Neural cell (in vitro differentiated cells): ENCODE data around the gene NHERF2.

ENCODE experiments used
- CTCF ChIP-seq: fragments of 450-650 bp; IDR thresholded peaks from 2 replicates; pipeline ENCODE4 v1.5.1; 2014; ENCODE audit warnings: antibody characterized with exemption, mild to moderate bottlenecking, moderate library complexity; ENCODE audit not compliant: poor library complexity, severe bottlenecking
- EP300 ChIP-seq: fragments of 450-650 bp; conservative IDR thresholded peaks from 2 replicates; pipeline ENCODE4 v1.6.1; 2014; ENCODE audit warnings: antibody characterized with exemption, mild to moderate bottlenecking, moderate library complexity; ENCODE audit not compliant: poor library complexity, severe bottlenecking
- EZH2 ChIP-seq: fragments of 200-600, 300-800 bp; shearing (Covaris generic), sonication (generic); IDR thresholded peaks from 2 replicates; pipeline ENCODE4 v1.6.1; 2014; ENCODE audit warnings: antibody characterized with exemption, low read length, borderline replicate concordance, mild to moderate bottlenecking; ENCODE audit not compliant: insufficient read depth, poor library complexity, severe bottlenecking
- MXI1 ChIP-seq: fragments of 450-650 bp; conservative IDR thresholded peaks from 2 replicates; pipeline ENCODE4 v1.6.1; 2014; ENCODE audit warnings: antibody characterized with exemption, mild to moderate bottlenecking; ENCODE audit not compliant: poor library complexity, severe bottlenecking
- POLR2AphosphoS5 ChIP-seq: IDR thresholded peaks from 2 replicates; pipeline ENCODE4 v1.6.1; 2012
- RAD21 ChIP-seq: fragments of 450-650 bp; conservative IDR thresholded peaks from 2 replicates; pipeline ENCODE4 v1.6.1; 2014; ENCODE audit warnings: antibody characterized with exemption, mild to moderate bottlenecking, moderate library complexity
- SMC3 ChIP-seq: fragments of 450-650 bp; conservative IDR thresholded peaks from 2 replicates; pipeline ENCODE4 v1.6.1; 2014; ENCODE audit warnings: antibody characterized with exemption, mild to moderate bottlenecking, moderate library complexity; ENCODE audit not compliant: poor library complexity
- TAF1 ChIP-seq: IDR thresholded peaks from 2 replicates; pipeline ENCODE4 v1.6.1; 2012; ENCODE audit warnings: low read depth
- TF ChIP-seq, protein P1 (sequence below): IDR thresholded peaks from 2 replicates; pipeline ENCODE4 v1.6.1; 2012; ENCODE audit warnings: borderline replicate concordance

DNA sequence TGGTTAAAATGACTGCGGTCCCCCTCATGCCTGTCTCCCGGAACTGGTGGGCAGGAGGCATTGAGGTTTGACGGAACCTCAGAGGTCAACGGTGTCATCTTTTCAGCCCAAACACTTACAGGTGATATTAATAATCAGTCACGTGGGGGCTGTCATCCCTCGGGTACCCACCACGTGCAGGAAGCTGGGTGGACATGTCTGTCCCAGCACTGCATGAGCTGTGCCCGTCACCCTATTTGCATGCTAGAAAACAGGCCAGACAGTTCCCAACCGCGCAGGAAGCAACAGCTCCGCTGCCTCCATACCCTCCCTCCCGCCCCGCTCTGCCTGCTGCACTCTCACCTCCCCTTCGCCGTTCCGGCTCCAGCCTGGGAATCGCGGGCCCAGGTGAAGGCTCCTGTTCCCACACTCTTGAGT lies 35.6 kb upstream of the NHERF2 start:
- TF ChIP-seq CTCF (no peak), EZH2 (no peak), RAD21 (no peak), TAF1 (no peak), POLR2AphosphoS5 (no peak), SMC3 (no peak), EP300 (no peak), MXI1 (no peak)
- TF ChIP-seq, protein P1, sequence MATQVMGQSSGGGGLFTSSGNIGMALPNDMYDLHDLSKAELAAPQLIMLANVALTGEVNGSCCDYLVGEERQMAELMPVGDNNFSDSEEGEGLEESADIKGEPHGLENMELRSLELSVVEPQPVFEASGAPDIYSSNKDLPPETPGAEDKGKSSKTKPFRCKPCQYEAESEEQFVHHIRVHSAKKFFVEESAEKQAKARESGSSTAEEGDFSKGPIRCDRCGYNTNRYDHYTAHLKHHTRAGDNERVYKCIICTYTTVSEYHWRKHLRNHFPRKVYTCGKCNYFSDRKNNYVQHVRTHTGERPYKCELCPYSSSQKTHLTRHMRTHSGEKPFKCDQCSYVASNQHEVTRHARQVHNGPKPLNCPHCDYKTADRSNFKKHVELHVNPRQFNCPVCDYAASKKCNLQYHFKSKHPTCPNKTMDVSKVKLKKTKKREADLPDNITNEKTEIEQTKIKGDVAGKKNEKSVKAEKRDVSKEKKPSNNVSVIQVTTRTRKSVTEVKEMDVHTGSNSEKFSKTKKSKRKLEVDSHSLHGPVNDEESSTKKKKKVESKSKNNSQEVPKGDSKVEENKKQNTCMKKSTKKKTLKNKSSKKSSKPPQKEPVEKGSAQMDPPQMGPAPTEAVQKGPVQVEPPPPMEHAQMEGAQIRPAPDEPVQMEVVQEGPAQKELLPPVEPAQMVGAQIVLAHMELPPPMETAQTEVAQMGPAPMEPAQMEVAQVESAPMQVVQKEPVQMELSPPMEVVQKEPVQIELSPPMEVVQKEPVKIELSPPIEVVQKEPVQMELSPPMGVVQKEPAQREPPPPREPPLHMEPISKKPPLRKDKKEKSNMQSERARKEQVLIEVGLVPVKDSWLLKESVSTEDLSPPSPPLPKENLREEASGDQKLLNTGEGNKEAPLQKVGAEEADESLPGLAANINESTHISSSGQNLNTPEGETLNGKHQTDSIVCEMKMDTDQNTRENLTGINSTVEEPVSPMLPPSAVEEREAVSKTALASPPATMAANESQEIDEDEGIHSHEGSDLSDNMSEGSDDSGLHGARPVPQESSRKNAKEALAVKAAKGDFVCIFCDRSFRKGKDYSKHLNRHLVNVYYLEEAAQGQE, result no peak
